Parathyroid adenoma (tissue), 2 donors: ENCODE results near the gene SERINC1.
"Not testable (repeated sequence)": the region's sequence is repeated elsewhere in the genome, so short reads cannot be mapped to it uniquely, and the experiment has no call there.

Source experiments
- H2AFZ ChIP-seq: fragments of 300-600 bp; sonication (generic); one replicate; pipeline ENCODE4 v1.7.0; 2017; ENCODE audit warnings: antibody characterized with exemption, mild to moderate bottlenecking
- H3K27ac ChIP-seq: fragments of 300-600 bp; sonication (generic); one replicate; pipeline ENCODE4 v1.7.0; 2017
- H3K27me3 ChIP-seq: fragments of 300-600 bp; sonication (generic); one replicate; pipeline ENCODE4 v1.7.0; 2017; ENCODE audit warnings: low read length; ENCODE audit not compliant: control insufficient read depth, insufficient read depth
- H3K36me3 ChIP-seq: fragments of 300-600 bp; sonication (generic); one replicate; pipeline ENCODE4 v1.7.0; 2017; ENCODE audit warnings: low read length; ENCODE audit not compliant: control insufficient read depth, insufficient read depth
- H3K4me1 ChIP-seq: fragments of 300-600 bp; sonication (generic); one replicate; pipeline ENCODE4 v1.7.0; 2017; ENCODE audit warnings: control low read depth
- H3K4me2 ChIP-seq: fragments of 300-600 bp; sonication (generic); one replicate; pipeline ENCODE4 v1.7.0; 2017; ENCODE audit warnings: low read length
- H3K4me3 ChIP-seq: fragments of 300-600 bp; sonication (generic); one replicate; pipeline ENCODE4 v1.7.0; 2017; ENCODE audit warnings: low read depth, low read length
- H3K79me2 ChIP-seq: fragments of 300-600 bp; sonication (generic); one replicate; pipeline ENCODE4 v1.7.0; 2017; ENCODE audit warnings: control low read depth
- H3K9ac ChIP-seq: fragments of 300-600 bp; sonication (generic); one replicate; pipeline ENCODE4 v1.7.0; 2017; ENCODE audit warnings: mild to moderate bottlenecking
- H3K9me3 ChIP-seq: fragments of 300-600 bp; sonication (generic); one replicate; pipeline ENCODE4 v1.7.0; 2017; ENCODE audit warnings: low read length; ENCODE audit not compliant: control insufficient read depth
- TF ChIP-seq, protein P1 (sequence below): fragments of 300-600 bp; sonication (generic); IDR thresholded peaks from one replicate; pipeline ENCODE4 v1.7.0; 2017; ENCODE audit warnings: antibody characterized with exemption, mild to moderate bottlenecking
- donor health status: primary hyperparathyroidism.

The SERINC1 gene

DNA sequence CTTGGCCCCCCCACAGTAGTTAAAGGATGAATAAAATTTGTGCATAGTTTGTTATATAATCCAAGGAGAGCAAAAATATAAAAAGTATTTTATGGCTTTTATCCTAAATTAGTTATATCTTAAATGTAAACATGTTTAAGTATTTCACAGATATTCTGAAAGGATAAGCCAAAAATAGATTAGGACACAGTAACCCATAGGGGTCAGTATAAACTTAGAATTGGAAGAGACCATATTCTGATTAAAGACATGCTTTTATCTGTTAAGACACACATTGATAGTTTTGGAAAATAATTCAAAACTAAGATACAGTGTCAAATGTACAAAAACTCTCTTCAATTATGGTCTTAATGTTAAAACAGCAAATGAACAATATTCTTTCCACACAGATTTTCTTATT lies 4.5 kb upstream of the SERINC1 start:
- Histone ChIP-seq H3K9me3 (no peaks in the 10 kb centered on the region), H3K36me3 (no peaks in the 10 kb centered on the region), H3K27me3 (no peaks in the 10 kb centered on the region), H3K4me2 (no peak overlapping the region), H3K9ac (no peak overlapping the region), H2AFZ (no peak overlapping the region), H3K79me2 (peaks cover 4% of the 10 kb centered on the region), H3K4me1 (no peaks in the 10 kb centered on the region), H3K4me3 (no peak overlapping the region), H3K27ac (no peak overlapping the region)
- TF ChIP-seq, protein P1, sequence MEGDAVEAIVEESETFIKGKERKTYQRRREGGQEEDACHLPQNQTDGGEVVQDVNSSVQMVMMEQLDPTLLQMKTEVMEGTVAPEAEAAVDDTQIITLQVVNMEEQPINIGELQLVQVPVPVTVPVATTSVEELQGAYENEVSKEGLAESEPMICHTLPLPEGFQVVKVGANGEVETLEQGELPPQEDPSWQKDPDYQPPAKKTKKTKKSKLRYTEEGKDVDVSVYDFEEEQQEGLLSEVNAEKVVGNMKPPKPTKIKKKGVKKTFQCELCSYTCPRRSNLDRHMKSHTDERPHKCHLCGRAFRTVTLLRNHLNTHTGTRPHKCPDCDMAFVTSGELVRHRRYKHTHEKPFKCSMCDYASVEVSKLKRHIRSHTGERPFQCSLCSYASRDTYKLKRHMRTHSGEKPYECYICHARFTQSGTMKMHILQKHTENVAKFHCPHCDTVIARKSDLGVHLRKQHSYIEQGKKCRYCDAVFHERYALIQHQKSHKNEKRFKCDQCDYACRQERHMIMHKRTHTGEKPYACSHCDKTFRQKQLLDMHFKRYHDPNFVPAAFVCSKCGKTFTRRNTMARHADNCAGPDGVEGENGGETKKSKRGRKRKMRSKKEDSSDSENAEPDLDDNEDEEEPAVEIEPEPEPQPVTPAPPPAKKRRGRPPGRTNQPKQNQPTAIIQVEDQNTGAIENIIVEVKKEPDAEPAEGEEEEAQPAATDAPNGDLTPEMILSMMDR: peak; percentile 16

DNA sequence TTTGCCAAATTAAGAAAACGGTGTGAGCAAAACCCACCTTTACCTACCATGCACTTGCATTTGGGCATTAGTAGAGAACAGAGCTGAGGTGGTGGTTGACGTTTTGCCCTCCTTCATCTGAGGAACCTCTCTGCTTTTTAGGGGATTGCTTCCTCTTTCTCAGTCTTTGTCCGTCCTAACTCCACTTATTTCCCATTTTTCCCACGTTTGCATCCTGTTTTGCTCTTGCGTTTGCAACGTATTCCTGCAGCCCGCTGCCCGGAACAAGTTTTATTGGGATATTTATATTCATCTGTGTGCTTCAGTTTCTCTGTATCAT lies 374 bp upstream of the SERINC1 start:
- Histone ChIP-seq H3K4me1 (no peaks in the 10 kb centered on the region), H3K4me2 (peak overlapping the region; percentile 81), H3K27me3 (no peaks in the 10 kb centered on the region), H3K79me2 (peaks cover 39% of the 10 kb centered on the region), H3K4me3 (peak overlapping the region; percentile 90), H2AFZ (peak overlapping the region; percentile 94), H3K27ac (peak overlapping the region; percentile 98), H3K9me3 (no peaks in the 10 kb centered on the region), H3K9ac (no peak overlapping the region), H3K36me3 (no peaks in the 10 kb centered on the region)
- TF ChIP-seq, protein P1: no peak

DNA sequence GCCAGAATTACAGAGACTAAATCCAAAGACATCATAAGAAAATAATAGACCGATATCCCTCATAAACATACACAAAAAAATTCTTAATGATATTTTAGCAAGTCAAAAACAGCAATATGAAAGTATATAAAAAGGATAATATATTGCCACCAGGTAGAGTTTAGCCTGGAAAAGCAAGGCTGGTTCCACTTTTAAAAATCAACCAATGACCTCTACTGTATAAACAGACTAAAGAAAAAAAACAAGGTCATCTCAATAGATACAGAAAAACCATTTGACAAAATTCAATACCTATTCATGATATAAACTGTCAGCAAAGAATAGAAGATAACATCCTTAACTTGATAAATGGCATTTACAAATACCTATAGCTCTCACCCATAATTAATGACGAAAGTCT lies 9.7 kb downstream of the SERINC1 start:
- H3K27me3 ChIP-seq: no peaks in the 10 kb centered on the region
- peaks cover 55% of the 10 kb centered on the region for H3K79me2 ChIP-seq
- no peak overlapping the region for H3K4me2 ChIP-seq
- no peak overlapping the region for H2AFZ ChIP-seq
- no peak overlapping the region for H3K27ac ChIP-seq
- TF ChIP-seq, protein P1: no peak
- H3K36me3 ChIP-seq: no peaks in the 10 kb centered on the region
- H3K9me3 ChIP-seq: no peaks in the 10 kb centered on the region
- peaks cover 10% of the 10 kb centered on the region for H3K4me1 ChIP-seq
- H3K9ac ChIP-seq: no peak overlapping the region
- H3K4me3 ChIP-seq: no peak overlapping the region

DNA sequence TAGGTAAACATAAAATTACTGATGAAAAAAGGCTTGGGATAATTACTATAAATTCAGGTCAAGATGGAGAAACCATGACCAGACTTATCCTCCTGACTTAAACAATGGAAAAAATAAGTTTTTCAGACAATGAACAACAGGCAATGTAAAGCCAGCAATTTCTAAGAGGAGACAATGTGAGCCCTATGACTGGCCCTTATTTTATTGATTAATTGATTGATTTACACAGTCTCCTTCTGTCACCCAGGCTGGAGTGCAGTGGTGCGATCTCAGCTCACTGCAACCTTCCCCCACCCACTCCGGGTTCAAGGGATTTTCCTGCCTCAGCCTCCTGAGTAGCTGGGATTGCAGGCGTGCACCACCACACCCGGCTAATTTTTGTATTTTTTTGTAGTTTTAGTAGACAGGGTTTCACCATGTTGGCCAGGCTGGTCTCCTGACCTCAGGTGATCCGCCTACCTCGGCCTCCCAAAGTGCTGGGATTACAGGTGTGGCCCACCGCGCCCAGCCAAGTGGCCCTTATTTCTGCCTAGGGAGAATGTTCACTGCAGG lies 11.7 kb downstream of the SERINC1 start:
- not testable (repeated sequence) for H3K9ac ChIP-seq, H2AFZ ChIP-seq, H3K27ac ChIP-seq, H3K9me3 ChIP-seq, H3K4me3 ChIP-seq, H3K4me1 ChIP-seq, H3K27me3 ChIP-seq, H3K36me3 ChIP-seq
- Histone ChIP-seq H3K79me2 (peaks cover 38% of the 10 kb centered on the region), H3K4me2 (peak overlapping the region; percentile 5)

DNA sequence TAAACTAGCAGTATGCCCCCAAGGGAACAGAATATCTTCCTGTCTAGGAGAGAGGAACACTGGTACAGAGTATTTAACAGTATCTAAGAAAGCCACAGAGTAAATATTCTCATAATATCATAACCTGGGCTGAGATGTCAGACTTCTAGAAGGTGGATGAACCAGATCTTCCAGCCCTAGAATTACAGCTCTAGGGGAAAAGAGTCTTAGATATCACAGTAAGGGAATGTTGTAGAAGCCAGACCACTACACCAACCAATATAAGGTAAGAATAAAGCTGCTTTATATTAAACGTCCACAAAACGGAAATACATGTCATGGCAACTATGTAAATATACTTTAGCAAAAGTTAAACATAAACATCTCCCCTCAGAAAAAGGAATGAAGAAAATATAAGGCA lies 12.4 kb downstream of the SERINC1 start:
- no peak overlapping the region for H2AFZ ChIP-seq
- H3K36me3 ChIP-seq: no peaks in the 10 kb centered on the region
- H3K9me3 ChIP-seq: no peaks in the 10 kb centered on the region
- no peak overlapping the region for H3K4me3 ChIP-seq
- peaks cover 13% of the 10 kb centered on the region for H3K4me1 ChIP-seq
- H3K4me2 ChIP-seq: peak overlapping the region; percentile 5
- no peak overlapping the region for H3K27ac ChIP-seq
- peaks cover 33% of the 10 kb centered on the region for H3K79me2 ChIP-seq
- no peak overlapping the region for H3K9ac ChIP-seq
- no peaks in the 10 kb centered on the region for H3K27me3 ChIP-seq
- TF ChIP-seq, protein P1: no peak
